Right renal pelvis (tissue), 4 donors: ENCODE measurements around the gene PFN2. TPM values are rescaled to one million over a fixed set of nuclear protein-coding genes. Genes with fewer than 3 reads are reported as not detected.
"Not testable (repeated sequence)": the region's sequence is repeated elsewhere in the genome, so short reads cannot be mapped to it uniquely, and the experiment has no call there.

Experiments
- DNase-seq, 4 donors: peaks; one replicate each; pipeline ENCODE4 v3.0.0-alpha.2; 2013; ENCODE audit warnings: low read depth in 4 of 4, low spot score in 3 of 4, missing footprints in 1 of 4
- polyA plus RNA-seq, 4 donors: library from polyadenylated mRNA; unstranded; fragments of 120-200 nt; gene quantifications; one replicate each; pipeline ENCODE4 v1.2.1, GENCODE V29; 2013; ENCODE audit not compliant: insufficient read length in 4 of 4

PFN2 gene, protein sequence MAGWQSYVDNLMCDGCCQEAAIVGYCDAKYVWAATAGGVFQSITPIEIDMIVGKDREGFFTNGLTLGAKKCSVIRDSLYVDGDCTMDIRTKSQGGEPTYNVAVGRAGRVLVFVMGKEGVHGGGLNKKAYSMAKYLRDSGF
- polyA plus RNA-seq: 100 to 1,000 TPM; 413 to 521 (median 496) TPM

DNA sequence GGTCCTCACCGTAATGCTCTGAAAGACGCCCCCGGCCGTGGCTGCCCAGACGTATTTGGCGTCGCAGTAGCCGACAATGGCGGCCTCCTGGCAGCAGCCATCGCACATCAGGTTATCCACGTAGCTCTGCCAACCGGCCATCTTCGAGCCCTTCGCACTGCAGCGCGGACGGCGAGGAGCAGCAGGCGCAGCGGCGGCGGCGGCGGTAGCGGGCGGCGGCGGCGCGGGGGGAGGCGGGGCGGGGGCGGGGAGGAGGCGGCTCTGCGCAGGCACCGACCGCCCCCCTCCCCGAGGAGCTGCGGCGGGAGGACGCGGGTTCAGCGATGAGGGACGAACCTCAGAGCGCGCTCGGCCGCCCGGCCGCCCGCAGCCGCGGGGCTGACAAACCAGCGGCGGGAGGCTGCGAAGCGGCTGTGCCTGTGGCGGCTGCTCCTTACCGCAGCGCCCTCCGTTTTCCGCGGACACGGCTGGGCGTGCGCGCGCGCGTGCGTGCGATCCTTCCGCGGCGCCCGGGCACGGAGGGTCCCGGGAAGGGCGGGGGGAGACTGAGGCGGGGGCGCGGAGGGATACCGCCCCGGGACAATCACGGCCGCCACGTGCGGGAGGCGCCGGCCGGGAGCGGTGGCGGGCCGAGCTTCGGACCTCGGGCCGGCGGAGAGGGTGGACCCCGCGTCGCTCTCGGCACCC, at the start of gene PFN2:
TSS of gene PFN2 (minus strand) at position 180 of the 687 bp plus-strand sequence. CDS start at position 141, 39 bp downstream.
- peak; percentile 76 to 82 (median 79) for DNase-seq

DNA sequence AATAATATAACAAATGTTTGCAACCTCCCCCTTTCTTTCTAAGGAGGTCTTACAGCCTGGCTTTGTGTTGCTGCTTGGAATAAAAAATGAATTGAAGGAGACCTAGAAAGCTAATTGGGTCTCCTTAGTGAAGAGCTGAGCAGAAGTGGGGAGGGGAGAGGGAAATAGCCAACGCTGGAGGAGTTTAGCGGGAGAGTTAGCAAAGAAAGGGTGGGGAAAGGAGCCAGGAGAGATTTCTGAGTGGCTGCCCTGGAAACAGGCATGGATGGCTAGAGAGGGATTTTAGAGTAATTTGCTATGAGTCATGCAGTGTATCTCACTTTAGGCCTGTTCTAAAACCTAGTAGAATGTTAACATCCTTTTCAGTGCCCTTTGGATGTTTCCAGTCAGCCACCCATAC, 45.2 kb upstream of the PFN2 start:
- no peak for DNase-seq

DNA sequence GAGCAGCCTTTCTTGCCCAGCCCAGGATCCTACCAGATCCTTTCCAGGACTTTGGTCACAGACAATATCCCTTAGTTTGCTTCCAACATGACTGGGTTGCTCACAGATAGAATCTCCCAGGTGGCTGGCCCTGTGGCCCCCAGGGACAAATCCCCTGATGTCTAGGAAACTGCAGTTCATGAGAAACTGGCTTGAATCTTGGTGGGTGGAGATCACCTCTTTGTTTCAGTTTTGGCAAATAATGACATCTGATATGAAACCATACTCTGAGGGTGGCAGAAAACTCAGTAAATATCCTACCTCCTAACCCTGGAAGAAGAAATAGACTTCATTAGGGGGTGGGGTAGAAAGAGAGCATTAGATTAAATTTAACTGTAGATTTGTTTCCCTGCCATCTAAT, 44.1 kb upstream of the PFN2 start:
- DNase-seq: no peak

DNA sequence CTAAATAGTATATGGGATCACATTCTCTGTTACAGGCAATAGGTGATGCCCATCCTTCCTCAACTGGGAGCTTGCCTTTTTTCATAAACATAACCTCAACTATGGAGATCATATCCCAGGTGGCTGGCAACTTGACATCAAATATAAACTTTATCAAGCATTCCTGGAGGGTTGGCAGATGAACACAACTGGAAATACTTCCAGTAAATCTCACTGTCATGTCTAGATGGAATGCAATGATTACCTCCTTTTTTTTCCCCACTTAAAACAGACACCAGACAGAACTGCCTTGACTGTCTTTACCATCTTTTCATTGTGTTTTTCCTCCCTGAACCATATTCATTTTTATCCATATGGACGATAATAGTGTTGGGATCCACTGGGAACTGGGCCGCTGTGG, 43.1 kb upstream of the PFN2 start:
- DNase-seq: no peak

DNA sequence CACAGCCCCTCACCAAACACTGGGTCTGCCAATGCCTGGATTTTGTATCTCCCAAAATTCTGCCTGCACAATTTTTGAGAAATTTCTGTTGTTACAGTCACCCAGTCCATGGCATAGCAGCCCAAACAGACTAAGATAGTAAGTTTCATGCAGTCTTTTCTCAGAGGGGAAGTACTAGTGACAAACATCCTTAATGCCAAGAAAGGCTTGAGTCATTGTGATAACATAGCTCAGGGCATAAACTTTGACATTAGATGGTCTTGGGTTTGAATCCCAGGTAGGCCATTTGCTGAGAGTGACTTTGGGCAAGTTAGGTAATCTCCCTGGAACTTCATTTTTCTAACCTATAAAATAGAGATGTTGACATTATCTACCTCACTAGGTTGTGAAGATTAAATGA, 36.1 kb upstream of the PFN2 start:
- DNase-seq: no peak

DNA sequence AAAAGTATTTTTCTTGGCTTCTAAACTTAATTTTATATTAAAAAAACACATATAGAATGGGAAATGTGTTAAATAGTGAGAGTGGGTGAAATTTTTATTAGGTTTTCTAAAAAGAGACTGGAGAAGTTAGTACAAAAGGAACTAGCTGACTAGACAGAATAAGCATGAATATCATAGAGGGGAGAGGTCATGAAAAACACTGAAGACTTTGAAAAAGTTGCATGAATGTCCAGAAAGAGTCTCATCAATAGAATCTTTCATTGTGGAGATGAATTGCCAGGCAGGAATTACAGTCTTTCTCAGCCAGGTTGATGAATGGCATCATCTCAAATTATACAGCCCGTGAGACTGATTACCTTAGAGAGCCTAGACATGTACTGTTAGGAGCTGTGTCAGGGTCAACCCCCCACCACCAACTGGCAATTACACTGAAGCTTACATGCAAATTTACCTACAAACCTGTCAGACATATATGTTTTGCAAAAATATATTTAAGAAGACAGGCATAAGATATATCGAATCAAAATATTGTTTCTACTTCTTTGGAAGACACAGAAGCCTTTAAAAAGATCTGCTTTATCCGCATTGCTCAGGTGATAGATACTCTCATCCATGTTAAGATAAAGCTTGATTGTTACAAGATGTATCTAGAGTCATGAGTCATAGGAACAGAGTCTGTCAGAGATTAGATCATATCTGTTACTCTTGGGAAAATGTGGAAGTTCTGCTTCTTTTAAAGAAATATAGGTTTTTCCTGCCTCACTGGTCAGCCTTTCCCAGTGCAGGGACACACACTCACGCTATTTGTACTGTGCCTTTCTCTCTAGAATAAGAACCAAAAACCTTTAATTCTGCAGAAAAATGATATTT, 34.8 kb upstream of the PFN2 start:
- no peak for DNase-seq

DNA sequence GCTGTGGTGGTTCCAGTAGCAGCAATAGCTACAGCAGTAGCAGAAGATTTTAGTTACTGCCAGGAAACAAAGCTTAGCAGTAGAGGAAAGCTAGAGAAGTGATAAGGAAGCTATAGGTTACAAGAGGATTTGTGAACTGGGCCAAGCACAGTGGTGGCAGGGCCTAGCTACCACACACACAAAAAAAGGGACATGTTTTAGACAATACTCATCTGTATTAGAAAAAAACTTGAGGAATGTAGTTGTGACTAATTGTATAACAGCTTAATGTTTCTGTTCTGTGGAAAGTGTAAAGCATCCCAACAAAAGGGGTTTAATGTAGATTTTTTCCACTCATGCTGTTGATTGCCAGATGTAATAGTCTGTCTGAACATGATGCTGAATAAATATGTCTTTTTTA, 29.9 kb upstream of the PFN2 start:
- DNase-seq: no peak

DNA sequence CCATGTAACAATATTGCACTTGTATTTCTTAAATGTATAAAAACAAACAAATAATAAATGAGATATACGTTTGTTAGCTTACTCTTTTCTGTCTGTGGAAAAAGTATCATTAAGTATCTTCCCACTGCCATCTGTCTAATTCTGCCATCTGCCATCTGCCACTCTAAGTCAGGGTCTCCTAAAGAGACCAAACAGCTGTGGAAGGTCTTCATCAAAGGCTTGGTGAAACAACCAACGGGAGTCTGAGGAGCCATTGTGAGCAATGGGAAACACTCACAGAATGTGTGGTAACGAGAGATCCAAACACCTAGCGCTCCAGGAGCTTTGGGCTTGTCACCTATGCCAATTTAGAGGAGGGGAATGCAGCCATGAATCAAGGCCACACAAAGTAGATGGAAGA, 28.7 kb upstream of the PFN2 start:
- no peak for DNase-seq

DNA sequence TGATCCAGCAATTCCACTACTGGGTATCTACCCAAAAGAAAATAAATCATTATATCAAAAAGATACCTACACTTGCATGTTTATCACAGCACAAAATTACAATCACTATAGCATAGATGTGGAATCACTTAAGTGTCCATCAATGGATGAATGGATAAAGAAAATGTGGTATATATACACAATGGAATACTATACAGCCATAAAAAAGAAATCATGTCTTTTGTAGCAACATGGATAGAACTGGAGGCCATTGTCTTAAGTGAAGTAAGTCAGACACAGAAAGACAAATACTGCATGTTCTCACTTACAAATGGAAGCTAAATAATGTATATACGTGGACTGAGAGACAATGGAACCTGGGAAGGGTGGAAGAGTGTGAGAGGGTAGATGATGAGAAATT, 28.3 kb upstream of the PFN2 start:
- DNase-seq: no peak

DNA sequence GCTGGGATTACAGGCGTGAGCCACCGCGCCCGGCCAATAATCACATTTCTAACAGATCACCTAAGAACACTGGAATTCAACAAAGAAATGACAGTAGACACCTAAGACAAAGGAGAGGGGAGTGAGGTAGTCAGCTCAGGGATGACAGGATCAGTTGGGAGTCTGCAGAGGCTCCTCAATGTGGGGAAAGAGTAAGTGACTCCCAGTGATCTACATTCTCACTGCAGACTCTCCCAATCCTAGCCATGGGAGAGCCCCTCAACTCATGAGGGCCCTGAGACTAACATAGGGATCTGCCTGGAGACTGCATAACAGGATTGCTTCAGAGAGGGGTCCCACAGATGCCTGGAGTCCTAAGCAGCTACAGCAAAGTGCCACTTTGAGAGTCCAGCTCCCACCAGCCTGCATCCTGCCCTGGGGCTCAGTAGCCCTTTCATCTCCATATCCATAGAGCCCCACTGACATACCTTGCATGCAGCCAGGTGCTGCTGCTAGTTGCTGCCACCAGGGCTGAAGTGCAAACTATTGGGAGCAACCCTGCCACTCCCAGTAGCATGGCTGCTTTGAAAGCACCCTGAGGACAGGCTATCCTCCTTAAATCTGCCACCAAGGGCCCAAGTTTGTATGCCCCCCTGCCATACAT, 21.8 kb upstream of the PFN2 start:
- no peak for DNase-seq

DNA sequence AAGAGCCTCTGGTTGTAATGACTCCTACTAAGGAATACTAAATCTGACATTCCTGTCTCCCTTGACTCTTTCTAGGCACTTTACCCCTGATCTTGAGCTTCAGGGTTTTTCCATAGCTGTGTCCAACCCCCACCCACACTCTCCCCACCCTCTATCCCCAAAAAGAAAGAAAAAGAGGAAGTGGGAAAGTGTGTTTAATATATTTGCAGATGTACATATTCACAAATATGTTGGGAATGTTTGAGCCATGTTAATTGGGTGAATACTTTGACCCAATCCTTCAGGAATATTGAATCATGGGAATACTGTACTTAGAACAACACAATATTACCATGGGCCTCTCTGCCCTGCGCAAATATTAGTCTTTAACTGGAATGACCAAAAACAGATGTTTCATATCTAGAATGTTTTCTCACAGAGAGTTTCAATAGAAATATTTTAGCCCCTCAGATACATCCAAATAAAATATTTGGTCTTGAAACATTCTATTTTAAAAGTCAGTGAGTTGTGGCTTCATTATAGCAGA, 19.8 kb upstream of the PFN2 start:
- DNase-seq: no peak

DNA sequence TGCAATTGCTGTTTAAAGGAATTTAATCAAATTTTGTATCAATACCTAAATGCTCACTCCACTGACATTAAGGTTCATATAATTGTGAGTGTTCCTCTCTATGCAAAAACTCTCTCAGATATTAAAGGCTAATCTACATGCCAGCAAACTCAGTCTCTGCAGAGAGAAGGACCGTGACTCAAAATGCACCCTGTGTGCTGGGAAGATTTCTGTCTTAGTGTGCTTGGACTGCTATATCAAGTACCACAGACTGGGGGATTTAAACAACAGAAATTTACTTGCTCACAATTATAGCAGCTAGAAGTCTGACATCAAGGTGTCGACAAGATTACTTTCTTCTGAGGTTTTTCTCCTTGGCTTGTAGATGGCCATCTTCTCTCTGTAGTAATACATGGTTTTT, 18.6 kb upstream of the PFN2 start:
- DNase-seq: no peak

DNA sequence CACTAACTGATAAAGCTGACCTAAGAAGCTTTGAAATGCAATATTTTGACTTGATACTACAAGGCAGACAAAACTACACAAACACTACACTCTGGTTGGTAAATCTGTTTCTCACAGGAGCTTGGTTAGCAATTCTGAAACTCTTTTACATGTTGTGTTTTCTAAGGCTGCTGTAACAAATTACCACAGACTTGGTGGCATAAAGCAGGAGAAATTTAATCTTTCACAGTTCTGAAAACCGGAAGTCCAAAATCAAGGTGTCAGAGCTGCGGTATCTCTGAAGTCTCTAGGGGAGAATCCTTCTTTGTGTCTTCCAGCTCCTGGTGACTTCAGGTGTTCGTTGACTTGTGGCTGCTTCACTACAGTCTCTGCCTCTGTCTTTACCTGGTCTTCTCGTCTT, 12.9 kb upstream of the PFN2 start:
- DNase-seq: no peak

DNA sequence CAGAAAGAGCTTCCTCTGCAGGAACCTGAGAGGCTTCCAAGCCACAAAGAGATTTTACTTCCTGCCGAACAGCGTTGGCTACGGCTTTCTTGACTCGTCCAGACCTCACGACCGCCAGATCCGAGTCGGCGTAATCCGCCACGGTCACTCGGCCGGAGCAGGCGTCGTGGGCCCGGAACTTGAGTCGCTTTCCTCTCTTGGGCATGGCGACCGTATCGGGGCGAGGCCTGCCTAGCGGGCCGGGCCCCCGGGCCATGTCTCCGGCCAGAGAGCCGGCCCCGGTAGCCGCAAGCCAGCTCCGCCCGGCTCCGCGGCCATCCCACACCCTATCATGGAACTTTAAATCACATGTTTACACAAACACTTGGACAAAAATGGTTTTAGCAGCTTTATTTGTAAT, 12.4 kb upstream of the PFN2 start:
- DNase-seq: not testable (repeated sequence)

DNA sequence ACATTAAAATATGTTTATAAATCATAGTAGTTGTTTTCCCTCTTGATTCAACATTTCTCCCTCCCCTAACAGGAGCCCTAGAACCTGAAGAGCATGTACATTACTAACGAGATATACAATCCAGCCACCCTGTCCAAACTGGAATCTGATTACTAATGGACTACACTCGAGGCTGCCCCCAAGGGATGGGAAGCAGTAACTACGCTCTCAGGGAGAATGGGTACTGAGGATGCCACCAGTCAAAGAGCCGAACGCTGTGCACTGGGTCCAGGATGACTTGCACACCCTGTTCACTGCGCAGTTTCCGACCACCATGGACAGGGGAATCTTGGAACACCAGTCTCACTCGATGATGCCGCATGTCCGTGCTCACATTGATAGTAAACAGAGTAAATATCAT, 11.3 kb upstream of the PFN2 start:
- not testable (repeated sequence) for DNase-seq

DNA sequence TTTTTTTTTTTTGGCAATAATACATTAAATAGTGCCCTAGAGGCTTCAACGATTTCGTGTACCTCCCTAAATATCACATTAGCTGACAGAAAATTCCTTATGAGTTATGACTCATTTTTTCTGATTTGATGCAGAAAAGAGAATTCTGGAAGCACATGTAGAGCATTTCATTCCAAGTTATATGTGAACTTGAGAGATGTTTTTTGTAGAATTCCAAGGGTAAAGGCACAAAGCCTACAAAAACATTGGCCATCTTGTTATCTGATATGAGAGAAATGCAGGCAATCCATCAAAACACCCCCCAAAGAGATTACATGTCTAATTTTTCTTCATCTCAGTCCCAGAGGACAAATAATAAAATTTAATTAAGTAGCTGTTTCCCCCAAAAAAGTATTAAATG, 6.7 kb upstream of the PFN2 start:
- DNase-seq: peak in 1 of 4 donors; percentile 49

DNA sequence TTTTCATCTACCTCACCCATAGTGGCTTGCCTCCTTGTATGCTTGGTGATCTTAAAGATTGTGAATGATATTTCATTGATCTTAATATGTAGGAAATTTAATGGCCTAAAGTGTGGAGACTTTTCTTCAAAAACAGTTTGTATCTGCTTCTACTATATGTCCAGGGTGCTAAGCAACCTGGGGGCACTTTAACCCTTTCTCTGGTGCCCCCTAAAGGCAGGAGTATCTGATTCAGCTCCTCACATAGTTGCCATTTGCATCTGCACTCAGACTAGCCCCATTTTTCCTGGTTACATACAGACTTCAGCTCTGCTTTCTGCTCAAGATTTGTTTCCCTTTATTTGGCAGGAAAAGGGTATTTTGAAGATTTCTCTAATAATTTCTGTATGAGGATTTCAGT, 5.2 kb upstream of the PFN2 start:
- DNase-seq: no peak

DNA sequence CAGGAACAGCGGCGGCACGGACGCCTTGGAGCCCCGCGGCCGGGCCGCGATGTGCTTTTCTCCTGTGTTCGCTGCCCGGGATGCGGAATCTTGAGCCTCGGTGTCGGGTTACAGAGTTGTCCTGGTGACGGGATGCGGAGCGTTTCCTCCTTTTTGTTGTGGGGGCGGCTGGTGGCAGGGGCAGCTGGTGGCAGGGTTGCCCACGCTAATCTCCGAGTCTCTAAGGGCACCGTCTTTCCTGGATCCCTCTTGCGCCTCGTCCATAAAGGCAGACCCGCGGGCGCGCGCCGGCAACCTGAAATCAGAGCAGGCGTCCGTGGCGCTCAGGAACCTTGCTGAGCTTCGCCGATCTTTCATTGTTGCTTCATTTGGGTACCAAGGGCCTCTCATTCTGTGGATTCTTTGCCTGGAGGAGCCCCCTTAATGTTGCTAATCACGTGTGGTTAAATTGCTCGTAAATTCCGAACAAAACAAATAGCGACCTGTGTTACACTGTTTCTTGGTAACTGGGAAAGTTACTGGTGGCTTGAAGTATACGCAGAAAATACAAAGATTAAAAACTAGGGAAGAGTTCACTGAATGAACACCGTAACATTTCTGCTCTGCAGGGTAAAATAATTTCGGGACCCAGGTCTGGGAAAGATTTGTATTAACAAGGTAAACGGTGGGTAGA, 844 bp upstream of the PFN2 start:
- DNase-seq: peak; percentile 69 to 79 (median 78)

DNA sequence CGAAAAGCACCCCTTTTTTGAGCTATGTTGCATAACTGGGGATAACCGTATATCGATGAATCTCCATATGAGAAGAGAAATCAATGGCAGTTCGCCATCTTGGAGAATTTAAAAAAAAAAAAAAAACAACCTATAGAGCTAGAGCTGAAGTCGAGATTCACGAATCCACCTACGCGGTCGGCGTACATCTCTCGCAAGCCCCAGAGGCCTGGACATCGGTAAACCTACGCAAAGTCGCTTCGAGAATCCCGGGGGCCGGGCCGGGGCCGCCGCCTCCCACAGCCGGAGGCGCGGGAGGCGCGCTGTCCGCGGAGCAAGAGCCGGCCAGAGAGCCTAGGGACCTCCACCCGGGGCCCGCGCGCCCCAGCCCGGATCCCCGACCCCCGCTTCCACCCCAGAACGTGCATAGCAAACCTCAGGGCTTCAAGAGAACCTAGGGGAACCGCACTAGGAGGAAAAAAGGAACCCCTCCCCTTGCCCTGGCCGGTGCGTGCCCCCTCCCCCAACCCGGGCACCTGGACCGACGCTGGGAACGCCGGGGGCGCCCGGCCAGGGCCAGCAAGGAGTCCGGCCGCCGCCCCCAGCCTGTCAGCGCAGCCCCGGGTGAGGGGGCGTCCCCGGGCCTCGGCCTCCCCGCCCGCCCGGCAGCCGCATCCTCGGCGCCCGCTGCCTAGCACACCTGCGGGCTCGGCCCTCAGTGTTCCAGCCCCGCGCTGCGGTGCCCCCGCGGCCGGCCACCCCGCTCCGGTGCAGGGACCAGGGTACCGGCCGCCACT, 567 bp downstream of the PFN2 start:
- DNase-seq: peak; percentile 86 to 88 (median 86)
